Left cardiac atrium (tissue), 4 donors: ENCODE data around the gene EN1. TPM values are rescaled to one million over a fixed set of nuclear protein-coding genes. Genes with fewer than 3 reads are reported as not detected.

Experiments used
- ATAC-seq, 2 donors: fragments of 200-7000 bp; cut with Tn5 transposase; one replicate each; pipeline ENCODE4 v1.9.1; 2020; ENCODE audit warnings: mild to moderate bottlenecking in 2 of 2, moderate library complexity in 2 of 2
- DNase-seq: peaks from one replicate; pipeline ENCODE4 v3.0.0-alpha.2; 2020
- intact Hi-C, 2 donors: fragments of 100-400 bp; cut with DNase I; formaldehyde crosslinking; loops; one replicate each; pipeline versions ENCODE4 v1.14.1 to v1.15.1; 2022 to 2023
- total RNA-seq, 2 donors: library from RNA; stranded (reverse); fragmentation: NEBNext Ultra II Directional; extraction: Animal tissue kit (Norgen Biotek cat#: 25700); gene quantifications; one replicate each; pipeline ENCODE4 v1.2.1, GENCODE V29; 2021
- donor health status: DM: no; HTN: yes; CAD: no.
- donor health status: DM: no; HTN: yes; CAD: no; lungs with severe emphysema.
- donor health status: DM: yes; HTN: yes; CAD: no.
- donor health status: Dilated cardiomyopathy.

EN1 gene
- total RNA-seq, 2 donors from 2014 or later = not detected

DNA sequence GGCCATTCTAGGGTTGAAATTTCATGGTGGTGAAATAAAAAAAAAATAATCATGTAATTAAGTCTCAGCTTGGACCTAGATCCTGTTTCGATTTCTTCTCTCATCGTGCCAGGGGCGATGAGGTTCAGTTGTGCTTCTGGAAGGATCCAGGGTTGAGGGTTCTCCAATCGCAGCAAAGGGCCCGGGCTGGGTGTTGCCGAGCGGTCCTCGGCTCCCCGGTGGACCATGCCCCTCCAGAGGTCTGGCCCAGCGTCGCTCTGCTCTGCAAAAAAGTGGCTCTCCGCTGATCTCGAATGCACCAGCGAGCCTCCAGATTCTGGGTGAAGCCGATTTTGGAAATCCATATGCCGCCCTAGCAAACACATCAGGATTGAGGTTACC is 39.0 kb downstream of the EN1 start:
- intact Hi-C loops = no loop called here
- DNase-seq = no peak
- ATAC-seq = no peak

DNA sequence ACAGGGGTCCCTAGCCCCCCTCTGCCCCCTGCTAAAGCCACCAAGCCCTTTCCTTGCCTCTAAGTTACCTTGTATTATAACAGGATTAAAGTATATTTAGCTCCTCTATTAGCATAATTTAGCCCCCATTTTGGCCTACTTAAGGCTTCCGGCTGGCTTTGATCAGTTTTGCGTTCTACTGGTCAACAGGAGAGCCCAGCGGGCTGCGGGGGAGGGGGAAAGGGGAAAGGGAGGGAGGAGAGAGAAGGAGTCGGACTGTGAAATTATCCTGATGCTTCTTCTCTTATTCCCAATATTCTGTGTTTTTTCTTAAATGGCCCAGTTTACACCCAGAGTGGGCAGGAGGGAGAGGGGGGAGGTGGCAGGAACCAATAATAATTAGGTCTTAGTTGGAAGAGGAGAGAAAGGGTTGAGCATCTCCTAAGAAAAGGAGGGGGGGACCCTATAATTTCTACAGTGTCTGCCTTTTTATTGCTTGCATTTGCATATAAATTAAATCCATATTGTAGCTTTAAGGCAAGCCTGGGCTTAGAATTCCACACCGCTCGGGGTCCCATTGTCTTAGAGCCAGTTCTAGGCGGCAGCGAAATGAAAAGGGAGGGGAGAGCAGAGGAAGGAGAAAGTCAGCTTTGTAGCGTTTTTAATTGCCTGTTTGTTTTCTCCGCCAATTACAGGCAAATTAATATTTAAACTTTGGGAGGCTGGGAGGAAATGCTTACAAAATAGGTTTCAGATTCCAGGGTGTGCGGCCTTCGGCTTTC is 39.6 kb downstream of the EN1 start:
- intact Hi-C loops = no loop called here
- no peak for DNase-seq
- ATAC-seq = no peak

GRCh38 chr2:118806797-118807667 is 40.4 kb downstream of the EN1 start:
- intact Hi-C loops = no loop called here
- ATAC-seq = no peak
- DNase-seq = no peak

DNA sequence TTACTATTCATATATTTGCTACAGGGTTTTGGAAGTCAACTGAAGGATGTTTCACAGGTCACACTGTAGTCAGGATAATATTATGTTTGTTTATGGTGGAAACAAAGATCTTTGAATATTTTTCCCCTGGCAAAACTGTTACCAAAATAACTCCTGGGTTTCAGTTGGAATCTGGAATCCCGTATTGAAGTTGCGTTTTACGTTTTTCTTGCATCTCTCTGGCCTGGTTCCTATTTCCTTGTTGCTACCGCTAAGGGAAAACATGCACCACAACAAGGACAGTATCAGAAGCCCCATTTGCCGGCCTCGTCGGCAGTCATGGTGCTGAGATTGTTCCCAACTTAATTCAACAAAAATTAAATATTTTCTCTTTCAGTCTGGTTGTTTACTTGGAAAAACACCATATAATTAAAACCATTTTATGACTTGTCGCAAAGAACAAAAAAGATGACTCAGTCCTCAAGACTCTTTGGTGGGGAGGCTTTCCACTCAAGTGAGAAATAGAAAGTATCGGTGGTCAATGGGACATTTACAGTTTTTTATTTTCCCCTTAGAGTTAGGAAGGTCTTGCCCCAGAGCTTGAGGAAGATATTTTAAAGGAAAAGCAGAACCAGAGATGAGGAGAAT is 42.3 kb downstream of the EN1 start:
- ATAC-seq (no peak), DNase-seq (no peak)
- intact Hi-C loops = no loop called here

- intact Hi-C loops = no loop called here
- ATAC-seq = no peak
- no peak for DNase-seq
These were observed 44.4 kb downstream of the EN1 start for GRCh38 chr2:118803012-118803411.

GRCh38 chr2:118801151-118801550 is 46.3 kb downstream of the EN1 start:
- ATAC-seq = peak in 1 of 2 donors; percentile 83
- intact Hi-C loops = no loop called here

DNA sequence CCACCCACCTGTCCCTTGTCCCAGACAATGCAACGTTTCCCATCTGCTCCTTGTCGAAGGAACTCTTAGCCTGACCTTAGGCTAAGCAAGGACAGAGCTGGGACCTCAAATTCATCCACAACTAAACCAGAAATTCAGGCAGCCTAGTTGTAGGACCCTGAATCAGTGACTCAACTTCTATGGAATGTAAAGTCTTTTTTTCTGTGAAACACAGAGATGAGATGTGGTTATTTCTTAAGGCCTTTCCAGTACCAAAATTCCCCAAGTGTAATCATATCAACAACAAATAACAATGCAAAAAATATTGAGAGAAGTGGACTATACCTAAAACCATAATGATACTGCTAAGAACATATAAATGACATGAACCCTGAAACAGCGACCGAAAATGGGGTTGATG is 46.7 kb downstream of the EN1 start:
- ATAC-seq (peak in 1 of 2 donors; percentile 19), DNase-seq (no peak)
- intact Hi-C loops = no loop called here

More at GRCh38 chr2:118801151-118801550, 46.3 kb downstream of the EN1 start:
- no peak for DNase-seq

- intact Hi-C loops = no loop called here
- no peak for ATAC-seq
- DNase-seq = no peak
These were observed 52.9 kb downstream of the EN1 start for GRCh38 chr2:118794546-118794945.

Other genes starting within 250 kb of the EN1 start
- gene MARCO, start 94.5 kb upstream of the EN1 start, total RNA-seq = 10 to 100 TPM; 34.5 to 97.0 TPM